GM19324 (cell line): Measurements from ENCODE around the gene COPS3.
"Not testable (repeated sequence)": the region's sequence is repeated elsewhere in the genome, so short reads cannot be mapped to it uniquely, and the experiment has no call there.

Source experiments
- ATAC-seq: cut with Tn5 transposase; IDR thresholded peaks from one replicate; pipeline ENCODE4 v1.9.1; 2021; ENCODE audit warnings: mild to moderate bottlenecking, moderate library complexity; ENCODE audit not compliant: unreplicated experiment, low FRiP score

COPS3 gene

GRCh38 chr17:17303010-17303846 lies 22.2 kb upstream of the COPS3 start, which contains the start of gene NT5M:
Gene NT5M, plus strand, starts transcription at chr17:17303373. Its CDS starts 178 bp downstream, at chr17:17303551.
- peak; percentile 76 for ATAC-seq

GRCh38 chr17:17301659-17302058 lies 20.6 kb upstream of the COPS3 start:
- not testable (repeated sequence) for ATAC-seq

GRCh38 chr17:17300624-17301568 lies 19.9 kb upstream of the COPS3 start:
- ATAC-seq = no peak

DNA sequence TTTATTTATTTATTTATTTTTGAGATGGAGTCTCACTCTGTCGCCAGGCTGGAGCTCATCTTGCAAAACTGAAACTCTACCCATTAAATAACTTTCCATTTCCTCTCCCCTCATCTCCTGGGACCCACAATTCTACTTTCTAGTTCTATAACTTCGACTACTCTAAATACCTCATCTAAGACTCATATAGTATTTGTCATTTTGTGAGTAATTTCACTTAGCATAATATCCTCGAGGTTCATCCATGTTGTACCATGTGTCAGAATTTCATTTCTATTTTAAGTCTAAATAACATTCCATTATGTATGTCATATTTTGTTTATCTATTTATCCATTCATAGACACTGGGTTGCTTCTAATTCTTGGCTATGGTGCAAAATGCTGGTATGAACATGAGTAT lies 17.1 kb upstream of the COPS3 start:
- ATAC-seq = no peak

DNA sequence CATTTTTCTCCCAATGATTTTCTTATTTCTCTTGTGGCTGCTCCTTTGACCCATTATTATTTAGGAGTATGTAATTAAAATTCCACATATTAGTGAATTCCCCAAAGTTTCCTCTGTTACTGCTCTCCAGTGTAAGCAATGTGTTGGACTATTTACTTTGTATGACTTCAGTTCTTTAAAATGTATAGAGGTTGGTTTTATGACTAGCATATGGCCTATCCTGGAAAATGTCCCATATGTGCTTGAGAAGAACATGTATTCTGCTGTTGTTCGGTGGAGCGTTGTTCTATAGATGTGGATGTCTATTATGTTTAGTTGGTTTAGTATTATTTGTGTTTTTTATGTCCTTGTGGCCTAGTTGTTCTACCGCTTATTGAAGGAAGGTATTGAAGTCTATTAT lies 16.2 kb upstream of the COPS3 start:
- ATAC-seq = no peak

DNA sequence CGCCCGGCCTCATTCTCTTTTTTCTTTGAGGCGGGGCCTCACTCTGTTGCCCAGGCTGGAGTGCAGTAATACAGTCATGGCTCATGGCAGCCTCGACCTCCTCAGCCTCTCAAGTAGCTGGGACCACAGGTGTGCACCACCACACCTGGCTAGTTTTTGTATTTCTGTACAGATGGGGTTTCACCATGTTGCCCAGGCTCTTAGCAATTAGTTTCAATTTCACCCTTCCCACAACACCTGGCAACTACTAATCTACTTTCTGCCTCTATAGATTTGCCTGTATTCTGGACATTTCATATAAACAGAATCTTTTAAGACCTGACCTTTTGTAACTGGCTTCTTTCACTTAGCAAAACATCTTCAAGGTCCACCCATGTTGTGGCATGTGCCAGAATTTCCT lies 14.1 kb upstream of the COPS3 start:
- ATAC-seq = no peak

GRCh38 chr17:17289701-17290100 lies 8.7 kb upstream of the COPS3 start:
- ATAC-seq = no peak

- ATAC-seq = no peak
Measured at GRCh38 chr17:17289086-17289485, 8.0 kb upstream of the COPS3 start.

DNA sequence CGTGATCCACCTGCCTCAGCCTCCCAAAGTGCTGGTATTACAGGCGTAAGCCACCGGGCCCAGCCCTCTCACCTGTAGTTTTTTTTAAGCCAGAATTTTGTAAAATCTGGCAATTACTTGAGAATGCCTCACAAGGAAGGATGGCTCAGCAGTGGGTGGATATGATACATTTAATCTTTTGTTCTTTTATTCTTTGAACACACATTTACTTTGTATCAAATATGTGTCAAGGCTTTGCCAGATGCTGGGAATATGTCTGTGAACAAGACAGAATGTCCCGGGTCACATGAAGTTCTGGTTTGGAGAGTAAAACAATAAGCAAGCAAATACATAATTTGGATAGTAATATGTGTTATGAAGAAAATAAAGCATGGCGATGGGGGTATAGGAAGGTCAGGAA lies 4.9 kb upstream of the COPS3 start:
- ATAC-seq = no peak

- no peak for ATAC-seq
Measured at GRCh38 chr17:17279316-17279715, 1.7 kb downstream of the COPS3 start.

DNA sequence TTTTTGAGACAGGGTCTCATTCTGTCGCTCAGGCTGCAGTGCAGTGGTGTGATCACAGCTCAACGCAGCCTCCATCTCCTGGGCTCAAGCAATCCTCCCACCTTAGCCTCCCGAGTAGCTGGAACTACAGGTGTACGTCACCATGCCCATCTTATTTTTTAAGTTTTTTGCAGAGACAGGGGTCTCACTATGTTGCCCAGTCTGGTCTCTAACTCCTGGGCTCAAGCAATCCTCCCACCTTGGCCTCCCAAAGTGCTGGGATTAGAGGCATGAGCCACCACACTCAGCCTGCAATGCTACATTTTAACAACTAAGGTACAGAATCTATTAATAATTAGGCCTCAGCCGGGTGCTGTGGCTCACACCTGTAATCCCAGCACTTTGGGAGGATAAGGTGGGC lies 3.6 kb downstream of the COPS3 start:
- ATAC-seq = not testable (repeated sequence)

DNA sequence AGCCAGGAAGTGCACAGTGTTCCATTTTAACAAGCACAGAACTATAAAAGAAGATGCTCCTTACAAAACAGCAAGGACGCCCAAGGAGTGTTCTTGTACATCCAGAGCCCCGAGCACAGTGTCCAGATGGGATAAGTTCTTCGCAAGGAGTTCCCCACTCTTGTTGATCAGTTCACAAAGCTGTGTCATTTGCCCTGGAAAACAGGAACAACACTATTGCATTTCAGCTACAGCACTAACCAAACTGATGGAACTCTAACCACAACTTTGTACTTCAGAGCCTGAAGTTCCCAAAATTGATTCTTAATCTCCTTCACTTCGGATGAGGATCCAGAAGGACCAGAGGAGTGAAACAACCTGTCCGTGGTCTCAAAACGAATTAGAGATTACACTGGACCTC lies 5.1 kb downstream of the COPS3 start:
- ATAC-seq = no peak

DNA sequence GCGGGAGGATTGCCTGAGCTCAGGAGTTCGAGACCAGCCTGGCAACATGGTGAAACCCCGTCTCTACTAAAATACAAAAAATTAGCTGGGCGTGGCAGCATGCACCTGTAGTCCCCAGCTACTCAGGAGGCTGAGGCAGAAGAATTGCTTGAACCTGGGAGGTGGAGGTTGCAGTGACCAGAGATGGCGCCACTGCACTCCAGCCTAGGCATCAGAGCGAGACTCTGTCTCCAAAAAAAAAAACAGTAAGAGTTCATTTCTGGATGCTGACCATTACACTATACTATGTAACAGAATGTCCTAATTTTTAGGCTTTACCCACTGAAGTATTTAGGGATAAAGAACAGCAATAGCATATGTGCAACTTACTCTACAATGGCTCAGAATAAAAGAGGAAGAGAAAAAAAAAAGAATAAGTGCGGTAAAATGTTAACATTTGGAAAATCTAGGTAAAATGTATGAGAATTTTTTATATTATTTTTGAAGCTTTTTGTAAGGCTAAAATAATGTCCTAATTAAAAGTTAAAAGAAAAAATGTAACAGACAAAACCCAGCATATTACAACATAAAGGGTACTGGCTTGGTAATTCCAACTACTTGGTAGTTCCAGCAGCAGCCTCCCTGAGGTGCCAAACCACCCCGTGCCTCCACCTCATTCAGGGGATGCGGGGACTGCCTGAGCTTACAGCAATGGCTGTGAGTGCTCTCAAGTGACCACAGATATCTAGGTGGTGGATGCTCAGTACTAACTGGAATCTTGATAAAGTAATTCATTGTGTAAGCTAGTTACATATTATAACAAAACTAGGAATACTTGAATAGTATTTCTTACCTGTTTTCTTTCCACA lies 10.9 kb downstream of the COPS3 start:
- ATAC-seq = no peak

GRCh38 chr17:17264430-17264829 lies 16.6 kb downstream of the COPS3 start:
- no peak for ATAC-seq

- no peak for ATAC-seq
Measured at GRCh38 chr17:17258998-17259397, 22.0 kb downstream of the COPS3 start.

GRCh38 chr17:17258011-17258410 lies 23.0 kb downstream of the COPS3 start:
- no peak for ATAC-seq

DNA sequence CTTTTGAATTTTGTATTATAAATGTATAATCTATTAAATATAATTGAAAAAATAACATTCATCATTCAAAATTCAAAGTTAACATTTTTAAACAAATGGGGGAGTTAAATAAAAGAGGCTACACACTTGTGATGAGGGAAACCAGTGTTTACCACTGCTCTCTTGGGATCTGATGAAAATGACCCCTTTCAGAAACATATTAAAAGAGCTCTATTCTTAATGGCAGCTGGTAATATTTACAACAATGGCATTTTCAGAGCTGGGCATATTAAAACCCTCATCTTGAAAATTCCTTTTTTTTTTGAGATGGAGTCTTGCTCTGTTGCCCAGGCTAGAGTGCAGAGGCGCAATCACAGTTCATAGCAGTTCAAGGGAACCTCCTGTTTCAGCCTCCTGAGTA lies 24.7 kb downstream of the COPS3 start:
- ATAC-seq = no peak

- ATAC-seq = not testable (repeated sequence)
Measured at GRCh38 chr17:17255689-17256088, 25.4 kb downstream of the COPS3 start.

DNA sequence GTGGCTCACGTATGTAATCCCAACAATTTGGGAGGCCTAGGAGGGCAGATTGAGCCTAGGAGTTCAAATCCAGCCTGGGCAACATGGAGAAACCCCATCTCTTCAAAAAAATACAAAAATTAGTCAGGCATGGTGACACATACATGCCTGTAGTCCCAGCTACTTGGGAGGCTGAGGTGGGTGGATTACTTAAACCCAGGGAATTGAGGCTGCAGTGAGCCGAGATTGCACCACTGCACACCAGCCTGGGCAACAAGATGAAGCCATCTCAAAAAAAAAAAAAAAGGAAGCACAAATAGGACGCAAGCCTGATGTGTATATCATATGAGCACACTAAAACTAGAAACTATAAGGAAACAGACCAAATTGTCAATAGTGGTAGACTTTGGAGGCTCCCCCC lies 27.0 kb downstream of the COPS3 start:
- ATAC-seq = no peak

DNA sequence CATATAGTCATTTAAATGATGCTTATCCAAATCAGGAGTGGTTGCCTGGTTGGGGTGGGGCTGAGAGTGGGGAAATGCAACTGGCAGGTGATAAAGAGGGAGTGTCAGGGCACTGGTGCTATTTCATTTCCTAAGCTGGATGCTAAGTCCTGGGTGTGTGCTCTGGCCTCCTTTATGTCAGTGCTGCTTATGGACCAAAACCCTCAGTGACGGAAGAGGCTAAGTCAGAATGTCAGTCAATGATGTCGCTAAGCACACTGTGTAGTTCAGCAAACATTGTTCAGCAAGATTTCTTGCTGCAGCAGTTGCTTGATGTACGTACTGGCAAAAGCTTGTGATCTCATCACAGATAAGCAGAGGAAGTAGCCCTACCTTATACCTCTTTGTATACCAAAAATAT lies 27.6 kb downstream of the COPS3 start:
- ATAC-seq = no peak
